Measurements from ENCODE around the gene IRF1.

- TF ChIP-seq POLR2A (IDR thresholded peaks at IDR 0.05; ENCODE audit: borderline replicate concordance, extremely low read depth, insufficient read depth, insufficient read length), result no peak
- TF ChIP-seq EZH2phosphoT487 (IDR thresholded peaks at IDR 0.05; ENCODE audit: borderline replicate concordance), result no peak
- no peak for TF ChIP-seq CTCF (IDR thresholded peaks at IDR 0.05 in 2 of 3, conservative IDR thresholded peaks at IDR 0.05 in 1 of 3; ENCODE audit: borderline replicate concordance in 1 of 3, insufficient read depth in 1 of 3, low read depth in 2 of 3, low read length in 2 of 3)
- no peak for TF ChIP-seq ELF1 (IDR thresholded peaks at IDR 0.05; ENCODE audit: borderline replicate concordance, low read depth)
- TF ChIP-seq TCF7L2 (IDR thresholded peaks at IDR 0.05; ENCODE audit: borderline replicate concordance, extremely low read depth, insufficient read depth, insufficient read length), result no peak
- TF ChIP-seq, protein P1, sequence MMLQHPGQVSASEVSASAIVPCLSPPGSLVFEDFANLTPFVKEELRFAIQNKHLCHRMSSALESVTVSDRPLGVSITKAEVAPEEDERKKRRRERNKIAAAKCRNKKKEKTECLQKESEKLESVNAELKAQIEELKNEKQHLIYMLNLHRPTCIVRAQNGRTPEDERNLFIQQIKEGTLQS (IDR thresholded peaks at IDR 0.05), result no peak
- TF ChIP-seq SIN3A (IDR thresholded peaks at IDR 0.05; ENCODE audit: low read depth), result no peak
- TF ChIP-seq ZNF274 (IDR thresholded peaks at IDR 0.05; ENCODE audit: low read depth, low read length), result no peak
Observed at GRCh38 chr5:132438917-132439316, 51.7 kb downstream of the IRF1 start.

Measured in HCT116 (cell line).